ENCODE measurements around the gene FBXL13.

DNA sequence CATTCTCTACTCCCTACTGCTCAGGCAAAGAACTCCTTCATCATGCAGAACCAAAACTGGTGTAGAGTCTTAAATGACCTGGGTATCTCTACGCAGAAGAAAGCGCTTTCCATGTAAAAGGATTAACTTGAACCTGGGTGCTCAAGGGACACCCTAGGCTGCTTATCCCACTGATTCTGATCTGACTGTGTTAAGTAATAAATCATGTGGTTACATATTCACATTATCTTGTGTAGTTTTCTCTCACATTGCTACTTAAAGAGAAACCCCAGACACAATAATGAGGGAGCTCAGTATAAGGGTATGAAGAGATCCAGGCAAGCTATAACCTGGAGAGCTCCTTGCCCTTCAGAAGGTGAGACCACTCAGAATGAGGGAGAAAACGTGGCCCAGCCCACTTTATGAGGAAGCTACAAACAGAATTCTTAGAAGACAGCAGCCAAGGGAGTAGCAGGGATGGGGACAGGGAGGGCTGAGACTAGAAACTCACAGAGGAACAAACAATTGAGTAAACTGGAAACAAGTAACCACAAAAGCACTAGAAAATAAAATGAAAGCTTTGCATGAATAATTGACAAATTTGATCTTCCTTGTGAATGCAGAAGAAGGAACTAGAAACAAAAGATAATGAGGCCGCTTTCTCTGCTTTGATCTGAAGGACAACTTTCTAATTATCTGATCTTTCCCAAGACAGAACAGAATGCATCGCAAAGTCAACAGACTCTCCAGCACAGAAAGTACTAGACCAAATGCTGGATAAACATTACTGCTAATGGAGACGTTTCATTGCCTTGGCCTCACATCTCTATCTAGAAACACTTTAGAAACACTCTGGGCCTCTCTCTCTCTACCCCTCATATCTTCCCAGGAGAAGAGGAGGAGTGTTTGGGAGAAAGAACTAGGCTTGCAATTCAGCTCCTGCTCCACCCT is 85.7 kb downstream of the FBXL13 start:
- no peak for TF ChIP-seq POLR2AphosphoS5 (IDR thresholded peaks at IDR 0.05; ENCODE audit: low read depth)
- no peak for TF ChIP-seq NANOG (IDR thresholded peaks at IDR 0.05; ENCODE audit: borderline replicate concordance)

Measured in GM23338 (cell line).